ENCODE measurements around the gene PNKP. TPM values are rescaled to one million over a fixed set of nuclear protein-coding genes. Genes with fewer than 3 reads are reported as not detected.

Gene PNKP
- total and polyA plus RNA-seq, 9 donors: 20.2 to 41.7 (median 32.5) TPM

DNA sequence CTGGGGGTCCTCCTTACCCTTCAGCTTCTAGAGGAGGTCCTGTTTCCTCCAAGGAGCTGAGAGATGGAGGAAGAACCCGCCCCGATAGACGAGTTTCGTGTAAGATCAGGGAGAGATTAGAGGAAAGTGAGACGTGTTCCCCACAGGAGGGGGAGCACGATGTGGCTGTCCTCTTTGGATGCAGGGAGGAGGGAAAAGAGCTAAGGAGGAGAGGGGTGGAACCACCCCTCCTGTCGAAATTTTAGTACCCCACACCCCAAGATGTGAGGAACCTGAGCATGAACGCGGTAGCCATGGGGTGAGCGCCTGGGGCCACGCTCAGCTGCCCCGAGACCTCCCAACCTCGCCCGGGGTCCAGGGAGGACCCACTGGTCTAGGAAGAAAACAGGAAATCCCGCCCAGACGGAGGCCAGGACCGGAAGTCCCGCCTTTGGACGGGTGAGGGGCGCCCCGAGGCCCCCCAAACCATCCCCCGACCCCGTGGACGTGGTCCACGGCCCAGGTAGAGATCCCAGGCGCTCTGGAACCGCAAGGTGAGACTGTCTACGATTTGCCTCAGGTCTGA lies 8.6 kb upstream of the PNKP start:
- Histone ChIP-seq H3K36me3 (ENCODE audit: control insufficient read depth, insufficient read depth, low read length) (peaks cover 43% of the 10 kb centered on the region), H3K27me3 (ENCODE audit: control insufficient read depth, insufficient read depth, low read length) (no peaks in the 10 kb centered on the region), H3K4me1 (ENCODE audit: control insufficient read depth, insufficient read depth, low read length) (peaks cover 25% of the 10 kb centered on the region), H3K27ac (ENCODE audit: low read length) (peak overlapping the region; percentile 96), H3K4me3 (ENCODE audit: low read length) (peak overlapping the region; percentile 87), H3K9me3 (replicated peaks; ENCODE audit: control insufficient read depth, low read depth, low read length) (no peaks in the 10 kb centered on the region)
- WGBS (ENCODE audit: insufficient coverage): 0% methylated on average over 17 of the region's 28 CpGs
- peak; percentile 85 for DNase-seq

DNA sequence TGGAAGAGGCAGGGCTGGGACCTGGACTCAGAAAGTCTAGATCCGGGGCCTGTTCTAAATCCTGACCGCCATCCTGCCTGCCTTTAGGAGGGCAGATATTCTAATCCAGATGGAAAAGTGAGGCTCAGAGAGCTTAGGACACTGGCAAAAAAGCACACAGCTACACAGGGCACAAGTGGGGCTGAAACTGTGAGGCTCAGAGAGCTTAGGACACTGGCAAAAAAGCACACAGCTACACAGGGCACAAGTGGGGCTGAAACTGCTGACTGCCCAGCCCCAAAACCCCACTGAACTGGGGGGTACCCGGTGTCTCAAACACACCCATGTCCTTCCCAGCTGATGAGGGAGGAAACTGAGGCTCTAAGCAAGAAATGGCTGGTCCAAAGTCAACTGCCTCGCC lies 7.8 kb upstream of the PNKP start:
- Histone ChIP-seq H3K27ac (ENCODE audit: low read length) (no peak overlapping the region), H3K9me3 (replicated peaks; ENCODE audit: control insufficient read depth, low read depth, low read length) (no peaks in the 10 kb centered on the region), H3K4me1 (ENCODE audit: control insufficient read depth, insufficient read depth, low read length) (peaks cover 33% of the 10 kb centered on the region), H3K36me3 (ENCODE audit: control insufficient read depth, insufficient read depth, low read length) (peaks cover 43% of the 10 kb centered on the region), H3K27me3 (ENCODE audit: control insufficient read depth, insufficient read depth, low read length) (no peaks in the 10 kb centered on the region), H3K4me3 (ENCODE audit: low read length) (no peak overlapping the region)
- 83% methylated on average over 4 of the region's 4 CpGs for WGBS (ENCODE audit: insufficient coverage)
- DNase-seq: no peak

DNA sequence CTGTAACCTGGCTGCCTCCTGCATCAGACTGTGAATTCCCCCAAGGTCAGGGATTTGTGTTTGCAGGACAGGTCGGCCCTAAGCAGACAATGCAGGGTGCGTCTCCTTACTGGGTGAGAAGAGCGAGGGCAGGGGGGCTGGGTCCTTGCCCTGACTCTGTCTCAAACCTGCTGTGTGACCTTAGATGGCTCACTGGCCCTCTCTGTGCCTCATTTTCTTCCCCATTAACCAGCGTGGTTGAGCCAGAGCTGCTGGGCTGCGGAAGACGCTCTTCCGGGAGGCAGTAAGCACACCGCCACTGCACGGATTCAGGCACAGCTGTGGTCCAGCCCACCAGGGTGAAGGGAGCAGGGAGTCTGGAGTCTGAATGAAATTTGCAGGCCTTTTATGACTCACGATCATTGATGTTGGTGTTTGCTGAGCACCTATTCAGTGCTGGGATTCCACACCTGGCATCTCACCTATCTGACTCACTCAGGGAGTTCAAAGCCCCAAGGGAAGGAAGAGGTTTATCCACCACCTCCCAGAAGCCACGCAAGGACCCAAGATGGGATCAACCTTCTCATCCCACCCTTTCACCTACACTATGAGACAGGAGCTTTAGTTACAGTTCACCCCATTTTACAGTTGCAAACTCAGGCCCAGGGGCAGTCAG lies 7.3 kb upstream of the PNKP start:
- H3K4me1 ChIP-seq (ENCODE audit: control insufficient read depth, insufficient read depth, low read length): peaks cover 36% of the 10 kb centered on the region
- H3K4me3 ChIP-seq (ENCODE audit: low read length): no peak overlapping the region

DNA sequence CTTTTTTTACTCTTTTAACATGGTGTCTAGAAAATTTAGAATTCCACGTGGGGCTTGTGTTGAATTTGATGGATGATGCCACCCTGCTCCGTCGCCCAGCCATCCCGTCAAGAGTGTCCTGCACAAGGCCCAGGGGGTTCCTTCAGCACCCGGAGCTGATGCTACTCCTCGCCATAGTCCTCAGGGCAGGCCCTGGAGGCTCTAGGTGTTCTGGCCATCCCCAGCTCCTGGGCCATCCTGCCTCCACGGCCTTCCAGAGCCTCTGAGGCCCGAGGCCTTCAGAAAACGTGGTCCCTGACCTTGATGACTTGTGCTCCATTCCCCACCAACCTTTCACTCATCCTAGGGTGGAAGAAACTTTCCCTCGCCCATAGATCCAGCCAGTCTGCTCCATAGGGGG lies 6.5 kb upstream of the PNKP start:
- Histone ChIP-seq H3K9me3 (replicated peaks; ENCODE audit: control insufficient read depth, low read depth, low read length) (no peaks in the 10 kb centered on the region), H3K27me3 (ENCODE audit: control insufficient read depth, insufficient read depth, low read length) (no peaks in the 10 kb centered on the region), H3K4me3 (ENCODE audit: low read length) (no peak overlapping the region), H3K36me3 (ENCODE audit: control insufficient read depth, insufficient read depth, low read length) (peaks cover 34% of the 10 kb centered on the region), H3K4me1 (ENCODE audit: control insufficient read depth, insufficient read depth, low read length) (peaks cover 39% of the 10 kb centered on the region), H3K27ac (ENCODE audit: low read length) (no peak overlapping the region)
- DNase-seq: no peak
- 89% methylated on average over 7 of the region's 10 CpGs for WGBS (ENCODE audit: insufficient coverage)

More for the DNA sequence above, 7.3 kb upstream of the PNKP start:
- H3K27me3 ChIP-seq (ENCODE audit: control insufficient read depth, insufficient read depth, low read length): no peaks in the 10 kb centered on the region
- peaks cover 40% of the 10 kb centered on the region for H3K36me3 ChIP-seq (ENCODE audit: control insufficient read depth, insufficient read depth, low read length)
- DNase-seq: peak; percentile 33
- no peaks in the 10 kb centered on the region for H3K9me3 ChIP-seq (replicated peaks; ENCODE audit: control insufficient read depth, low read depth, low read length)
- 93% methylated on average over 10 of the region's 11 CpGs for WGBS (ENCODE audit: insufficient coverage)
- H3K27ac ChIP-seq (ENCODE audit: low read length): no peak overlapping the region

DNA sequence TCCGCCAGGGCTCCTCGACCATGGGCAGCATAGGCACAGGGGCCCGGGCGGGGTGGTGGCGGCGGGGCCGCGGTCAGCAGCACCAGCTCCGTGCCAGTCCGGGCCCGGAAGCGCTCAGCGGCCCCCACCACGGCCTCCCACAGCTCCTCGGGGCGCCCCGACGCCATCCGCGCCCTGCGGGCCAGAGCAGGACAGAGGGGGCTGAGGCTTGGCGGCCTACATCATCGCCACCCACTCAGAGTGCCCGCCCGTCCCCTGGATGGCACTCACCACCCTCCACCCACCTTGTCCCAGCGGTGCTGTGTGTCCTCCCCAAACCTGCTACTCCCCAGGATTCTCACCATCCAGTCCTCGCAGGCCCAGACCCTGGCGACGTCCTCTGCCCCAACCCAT lies 5.7 kb upstream of the PNKP start:
- Histone ChIP-seq H3K9me3 (replicated peaks; ENCODE audit: control insufficient read depth, low read depth, low read length) (no peaks in the 10 kb centered on the region), H3K4me1 (ENCODE audit: control insufficient read depth, insufficient read depth, low read length) (peaks cover 39% of the 10 kb centered on the region), H3K36me3 (ENCODE audit: control insufficient read depth, insufficient read depth, low read length) (peaks cover 30% of the 10 kb centered on the region), H3K27me3 (ENCODE audit: control insufficient read depth, insufficient read depth, low read length) (no peaks in the 10 kb centered on the region), H3K27ac (ENCODE audit: low read length) (no peak overlapping the region), H3K4me3 (ENCODE audit: low read length) (no peak overlapping the region)
- 95% methylated on average over 28 of the region's 29 CpGs for WGBS (ENCODE audit: insufficient coverage)
- no peak for DNase-seq

DNA sequence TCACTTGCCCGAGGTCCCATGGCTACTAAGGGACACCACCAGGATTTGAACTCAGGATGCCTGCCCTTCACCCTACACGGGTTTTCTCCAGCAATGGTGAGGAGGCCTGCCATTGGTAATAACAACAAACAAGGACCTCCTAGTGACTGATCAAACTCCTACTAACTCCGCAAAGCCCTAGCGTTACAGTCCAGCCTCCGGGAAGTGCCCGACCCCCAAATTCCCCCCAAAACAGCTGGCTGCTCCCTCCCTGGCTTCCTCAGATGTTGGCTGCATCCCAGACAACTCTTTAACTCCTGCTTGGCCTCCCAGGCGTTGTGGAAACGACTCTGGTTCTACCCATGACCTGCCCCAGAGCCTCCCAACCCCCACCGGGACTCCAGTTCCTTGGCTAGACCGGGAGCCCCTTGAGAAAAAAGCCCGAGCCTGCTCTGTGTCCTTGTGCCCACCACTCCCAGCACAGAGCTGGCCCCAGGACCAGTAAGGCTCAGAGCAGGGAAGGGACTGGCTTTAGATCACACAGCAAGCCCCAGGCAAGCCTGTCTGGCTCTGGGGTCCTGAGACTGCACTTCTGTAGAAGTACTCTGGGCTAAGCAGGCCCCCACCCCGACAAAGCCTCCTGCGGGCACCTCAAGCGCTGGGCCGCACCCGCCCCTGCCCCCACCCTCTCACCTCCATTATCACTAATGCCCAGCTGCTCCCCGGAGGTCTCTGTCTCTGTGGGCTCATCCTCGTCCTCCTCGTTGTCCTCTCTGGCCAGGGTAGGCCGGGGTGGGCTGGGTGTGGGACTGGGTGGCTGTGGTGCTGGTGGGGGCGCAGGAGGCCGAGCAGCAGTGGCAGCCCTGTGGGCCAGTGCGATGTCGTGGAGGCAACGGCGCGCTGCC lies 5.1 kb upstream of the PNKP start:
- peaks cover 30% of the 10 kb centered on the region for H3K36me3 ChIP-seq (ENCODE audit: control insufficient read depth, insufficient read depth, low read length)
- WGBS (ENCODE audit: insufficient coverage): 73% methylated on average over 14 of the region's 27 CpGs
- no peak overlapping the region for H3K4me3 ChIP-seq (ENCODE audit: low read length)
- peaks cover 43% of the 10 kb centered on the region for H3K4me1 ChIP-seq (ENCODE audit: control insufficient read depth, insufficient read depth, low read length)
- no peaks in the 10 kb centered on the region for H3K9me3 ChIP-seq (replicated peaks; ENCODE audit: control insufficient read depth, low read depth, low read length)
- DNase-seq: peak; percentile 35
- no peaks in the 10 kb centered on the region for H3K27me3 ChIP-seq (ENCODE audit: control insufficient read depth, insufficient read depth, low read length)
- no peak overlapping the region for H3K27ac ChIP-seq (ENCODE audit: low read length)

DNA sequence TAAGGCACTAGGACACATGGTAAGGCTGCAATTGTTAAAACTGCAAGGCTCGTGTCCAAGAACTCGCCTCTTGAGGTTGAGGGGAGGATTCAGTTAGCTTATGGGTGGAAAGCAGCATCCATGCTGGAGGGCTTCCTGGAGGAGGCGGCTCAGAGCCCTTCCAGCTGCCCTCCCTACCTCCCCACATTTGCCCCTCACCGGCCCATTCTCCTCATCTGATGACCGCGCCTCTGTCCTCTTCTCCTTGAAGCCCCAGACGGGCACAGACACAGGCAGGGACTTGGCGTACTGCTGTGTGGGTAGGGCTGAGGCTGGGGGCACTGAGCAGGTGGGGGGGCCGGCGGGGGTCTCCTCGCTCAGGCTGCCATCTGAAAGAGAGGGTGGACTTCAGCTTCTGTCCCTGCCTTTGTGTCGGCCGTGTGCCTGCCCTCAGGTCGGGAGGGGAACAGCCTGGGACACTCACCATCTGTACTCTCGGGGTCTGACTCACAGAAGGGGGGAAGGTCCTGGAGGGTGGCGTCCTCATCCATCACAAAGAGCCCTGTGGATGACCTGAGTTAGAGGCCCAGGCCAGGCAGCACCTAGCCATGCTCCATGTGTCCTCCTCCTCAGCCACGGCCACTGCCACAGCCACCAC lies 4.1 kb upstream of the PNKP start:
- WGBS (ENCODE audit: insufficient coverage): 93% methylated on average over 4 of the region's 17 CpGs
- H3K9me3 ChIP-seq (replicated peaks; ENCODE audit: control insufficient read depth, low read depth, low read length): no peaks in the 10 kb centered on the region
- H3K4me3 ChIP-seq (ENCODE audit: low read length): no peak overlapping the region
- no peak overlapping the region for H3K27ac ChIP-seq (ENCODE audit: low read length)
- H3K4me1 ChIP-seq (ENCODE audit: control insufficient read depth, insufficient read depth, low read length): peaks cover 48% of the 10 kb centered on the region
- no peaks in the 10 kb centered on the region for H3K27me3 ChIP-seq (ENCODE audit: control insufficient read depth, insufficient read depth, low read length)
- H3K36me3 ChIP-seq (ENCODE audit: control insufficient read depth, insufficient read depth, low read length): peaks cover 30% of the 10 kb centered on the region
- DNase-seq: peak; percentile 40

DNA sequence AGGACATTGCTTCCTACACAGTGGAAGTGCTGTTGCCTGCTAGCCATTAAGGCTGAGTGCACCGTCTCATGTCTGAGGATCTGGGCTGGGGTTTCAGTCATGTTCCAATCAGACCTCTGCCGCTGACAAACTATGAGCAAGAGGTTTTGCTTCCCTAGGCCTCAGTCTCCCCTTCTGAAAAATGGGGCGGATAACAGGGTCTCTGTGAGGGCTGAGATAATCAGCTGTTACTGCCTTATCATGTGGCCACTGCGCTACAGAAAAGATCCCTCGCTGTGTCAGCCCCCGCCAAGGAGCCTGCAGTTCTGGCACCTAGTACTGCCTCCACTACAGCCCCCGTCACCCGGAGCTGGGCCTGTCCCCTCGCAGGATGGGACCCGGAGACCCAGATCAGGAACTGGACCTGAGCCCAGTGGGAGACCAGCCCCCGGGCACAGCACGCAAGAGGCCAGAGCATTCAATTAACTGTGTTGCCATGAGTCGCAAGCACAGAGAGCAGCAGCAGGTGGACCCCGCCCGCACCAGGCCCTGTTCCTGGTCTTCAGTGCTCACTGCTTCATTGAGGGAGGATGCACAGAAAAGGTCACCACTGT lies 3.0 kb upstream of the PNKP start:
- H3K27me3 ChIP-seq (ENCODE audit: control insufficient read depth, insufficient read depth, low read length): no peaks in the 10 kb centered on the region
- H3K27ac ChIP-seq (ENCODE audit: low read length): peak overlapping the region; percentile 92
- H3K36me3 ChIP-seq (ENCODE audit: control insufficient read depth, insufficient read depth, low read length): peaks cover 30% of the 10 kb centered on the region
- 72% methylated on average over 15 of the region's 15 CpGs for WGBS (ENCODE audit: insufficient coverage)
- peak overlapping the region; percentile 48 for H3K4me3 ChIP-seq (ENCODE audit: low read length)
- no peaks in the 10 kb centered on the region for H3K9me3 ChIP-seq (replicated peaks; ENCODE audit: control insufficient read depth, low read depth, low read length)
- H3K4me1 ChIP-seq (ENCODE audit: control insufficient read depth, insufficient read depth, low read length): peaks cover 52% of the 10 kb centered on the region
- DNase-seq: no peak

DNA sequence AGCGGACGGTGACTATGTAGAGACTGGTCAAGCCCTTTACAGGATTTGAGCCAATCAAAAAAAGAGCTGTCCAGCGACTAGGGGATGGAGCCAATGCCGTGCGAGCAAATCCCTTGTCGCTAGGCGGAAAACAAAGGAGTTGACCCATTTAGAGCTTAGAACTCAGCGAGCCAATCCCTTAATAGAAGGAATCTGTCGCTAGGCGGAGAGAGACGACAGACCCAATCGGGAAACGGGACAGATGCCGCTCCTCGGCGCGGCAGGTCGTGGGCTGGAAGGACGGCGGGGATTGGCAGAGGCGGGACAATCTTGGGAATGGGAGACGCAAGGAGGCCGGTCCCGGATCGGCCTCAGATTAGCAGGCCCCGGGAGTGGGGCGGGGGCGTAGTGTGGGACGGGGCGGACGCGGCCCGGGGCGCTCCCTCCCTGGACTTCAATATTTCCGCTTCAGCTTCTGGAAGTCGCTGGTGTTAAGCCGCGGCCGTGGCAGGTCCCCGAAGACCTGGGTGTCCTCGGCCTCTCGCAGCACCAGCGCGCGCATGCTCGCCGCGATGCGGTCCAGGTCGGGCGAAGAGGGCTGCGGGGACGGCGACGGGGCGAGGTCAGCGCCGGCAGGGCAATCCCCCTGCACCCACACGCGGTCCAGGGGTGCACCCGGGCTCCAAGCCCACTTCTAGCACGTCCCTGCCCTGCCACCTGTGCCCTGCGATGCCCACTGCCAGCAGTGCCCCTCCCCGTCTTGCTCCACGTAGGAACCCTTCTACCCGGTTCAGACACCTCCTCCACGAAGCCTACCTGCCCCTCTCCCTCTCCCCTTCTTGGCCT lies 2.3 kb upstream of the PNKP start:
- H3K4me3 ChIP-seq (ENCODE audit: low read length): peak overlapping the region; percentile 48
- peak; percentile 100 for DNase-seq
- H3K9me3 ChIP-seq (replicated peaks; ENCODE audit: control insufficient read depth, low read depth, low read length): no peaks in the 10 kb centered on the region
- H3K27ac ChIP-seq (ENCODE audit: low read length): peak overlapping the region; percentile 97
- H3K4me1 ChIP-seq (ENCODE audit: control insufficient read depth, insufficient read depth, low read length): peaks cover 50% of the 10 kb centered on the region
- WGBS (ENCODE audit: insufficient coverage): under 1% methylated on average over 67 of the region's 67 CpGs
- H3K36me3 ChIP-seq (ENCODE audit: control insufficient read depth, insufficient read depth, low read length): peaks cover 31% of the 10 kb centered on the region
- H3K27me3 ChIP-seq (ENCODE audit: control insufficient read depth, insufficient read depth, low read length): no peaks in the 10 kb centered on the region

Data from muscle of leg (tissue), 11 donors.